Femur (tissue), 1 donor: ENCODE results near the gene BMPR1B.
"Not testable (repeated sequence)": the region's sequence is repeated elsewhere in the genome, so short reads cannot be mapped to it uniquely, and the experiment has no call there.

ENCODE experiments used
- DNase-seq: peaks from one replicate; pipeline ENCODE4 v3.0.0-alpha.2; 2017

Gene BMPR1B

DNA sequence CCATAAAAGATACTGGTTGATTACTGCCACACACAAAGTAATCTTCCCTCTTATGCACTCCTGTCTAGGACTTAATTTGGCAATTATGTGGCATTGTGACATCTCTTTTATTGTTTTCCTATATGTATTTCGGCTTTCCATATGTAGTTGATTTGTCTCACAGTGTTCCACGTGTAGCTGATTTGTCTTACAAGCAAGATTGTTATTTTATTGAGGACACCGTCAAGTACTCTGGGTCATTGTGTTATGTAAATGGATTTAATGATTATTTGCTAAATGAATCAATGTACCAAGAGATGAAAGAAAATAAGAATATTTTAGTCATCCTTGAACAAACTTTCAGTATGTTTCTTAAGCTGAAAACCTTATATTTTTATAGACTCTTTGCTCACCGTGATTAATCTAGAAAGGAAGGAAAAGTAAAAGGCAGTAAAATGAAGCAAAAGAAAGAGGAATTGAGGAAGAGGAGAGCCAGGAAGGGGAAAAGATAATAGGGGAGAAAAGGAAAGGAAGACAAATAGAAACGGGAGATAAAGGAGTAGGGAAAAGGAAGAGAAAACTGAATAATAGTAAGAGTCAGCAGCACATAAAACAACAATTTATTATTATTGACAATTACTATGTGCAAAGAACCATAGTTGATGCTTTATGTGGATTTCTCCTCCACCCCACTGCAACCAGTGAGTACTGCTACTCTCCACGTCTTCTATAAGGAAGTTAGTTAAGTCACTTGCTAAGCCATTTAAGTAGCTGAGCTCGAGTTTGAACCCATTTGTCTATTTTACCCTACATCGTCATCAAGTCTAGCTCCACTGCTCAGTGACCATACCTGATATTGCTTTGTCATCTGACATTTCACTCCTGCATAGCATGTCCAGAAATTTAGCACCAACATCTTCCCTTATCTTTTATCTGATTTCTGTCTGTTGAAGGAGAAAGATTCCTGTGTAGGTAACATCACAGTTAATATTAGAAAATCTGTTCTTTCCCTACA lies 336.5 kb downstream of the BMPR1B start:
- DNase-seq = no peak

DNA sequence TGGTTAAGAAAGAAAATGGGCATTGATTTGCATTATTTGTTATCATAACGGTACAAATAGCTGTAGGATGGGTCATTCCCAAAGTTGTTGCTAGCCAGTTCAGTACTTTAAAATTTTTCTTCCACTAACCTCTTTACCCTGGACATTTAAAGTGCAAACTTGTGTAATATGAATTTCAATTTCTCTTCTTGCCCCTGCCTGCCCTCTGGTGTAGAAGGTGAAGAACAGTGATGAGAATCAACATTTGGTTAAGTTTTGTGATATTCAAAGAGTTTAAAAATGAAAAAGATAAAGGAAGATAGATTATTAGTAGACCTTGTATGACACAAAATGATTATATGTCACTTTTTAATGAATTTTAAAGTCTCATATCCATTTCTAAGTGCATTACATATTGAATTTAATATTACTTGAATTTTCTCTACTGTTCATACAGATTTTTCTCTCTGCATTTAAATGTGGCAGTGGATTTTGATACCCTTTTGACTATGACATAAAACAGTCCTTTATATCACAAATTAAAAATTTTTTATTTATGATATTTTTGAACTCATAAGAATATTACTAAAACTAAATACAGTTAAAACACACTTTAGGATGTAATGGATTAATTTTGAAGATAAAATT lies 337.7 kb downstream of the BMPR1B start:
- peak; percentile 31 for DNase-seq

DNA sequence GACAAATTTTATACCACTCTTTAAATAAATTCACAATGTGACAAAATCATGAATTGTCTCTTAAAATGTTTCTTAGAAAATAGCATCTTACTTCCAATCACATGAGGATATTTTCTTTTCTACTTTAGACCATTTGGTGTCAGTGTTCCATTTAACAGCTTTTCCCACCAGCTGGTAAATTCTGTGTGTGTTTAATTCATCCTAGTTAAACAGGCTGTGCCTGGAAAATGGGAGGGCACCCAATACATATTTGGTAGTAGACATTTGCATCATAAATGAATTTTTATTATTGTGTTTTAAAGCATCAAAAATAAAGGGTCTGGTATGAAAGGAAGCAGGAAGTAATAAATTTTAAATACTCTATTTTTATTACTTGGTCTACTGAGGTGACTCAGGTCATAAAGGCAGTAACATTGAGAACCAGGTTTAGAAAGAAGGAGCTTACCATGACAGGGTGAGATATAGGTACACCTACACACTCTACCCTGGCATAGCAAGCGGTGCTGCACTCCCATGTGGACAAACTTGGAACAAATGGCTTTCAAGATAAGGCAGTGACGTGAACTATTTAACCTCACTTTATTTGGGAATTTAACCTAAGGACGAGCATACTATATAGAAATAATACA lies 344.5 kb downstream of the BMPR1B start:
- no peak for DNase-seq

DNA sequence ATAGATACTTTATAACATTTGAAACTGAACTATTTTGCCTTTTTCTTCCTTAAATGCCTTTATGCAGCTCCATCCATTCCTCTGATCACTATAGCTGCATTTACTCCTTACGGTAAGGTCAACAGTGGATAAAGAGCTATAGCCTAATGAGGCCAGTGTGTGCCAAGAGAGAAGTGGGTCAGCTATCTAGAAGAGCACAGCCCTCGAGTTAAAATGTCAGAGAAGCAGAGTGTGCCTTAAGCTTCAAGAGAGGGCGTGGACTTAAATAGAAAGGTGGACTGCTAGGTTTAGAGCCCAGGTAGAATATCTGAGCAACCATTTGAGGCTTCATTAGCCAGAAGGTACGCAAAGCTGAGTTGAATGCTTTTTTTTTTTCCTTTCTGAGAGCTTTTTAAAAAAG lies 347.4 kb downstream of the BMPR1B start:
- DNase-seq = no peak

DNA sequence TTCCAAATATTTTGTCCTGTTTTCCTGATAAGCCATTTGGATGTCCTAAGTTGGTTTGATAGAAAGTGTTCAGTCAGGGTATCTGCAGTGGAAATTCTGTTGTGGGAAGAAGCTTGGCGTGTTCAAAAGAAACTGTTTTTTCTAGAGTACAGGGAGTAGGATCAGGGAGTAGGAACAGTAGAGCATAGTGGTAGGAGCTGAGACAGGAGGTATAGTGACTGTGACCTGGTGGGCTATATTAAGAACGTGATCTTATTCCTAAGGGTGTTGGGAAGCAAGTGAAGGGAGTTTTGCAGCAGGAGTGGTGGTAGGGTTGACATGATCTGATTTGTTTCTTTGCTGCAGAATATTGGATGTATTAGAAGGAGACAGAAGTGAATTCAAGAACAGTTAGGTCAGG lies 348.2 kb downstream of the BMPR1B start:
- DNase-seq = no peak

DNA sequence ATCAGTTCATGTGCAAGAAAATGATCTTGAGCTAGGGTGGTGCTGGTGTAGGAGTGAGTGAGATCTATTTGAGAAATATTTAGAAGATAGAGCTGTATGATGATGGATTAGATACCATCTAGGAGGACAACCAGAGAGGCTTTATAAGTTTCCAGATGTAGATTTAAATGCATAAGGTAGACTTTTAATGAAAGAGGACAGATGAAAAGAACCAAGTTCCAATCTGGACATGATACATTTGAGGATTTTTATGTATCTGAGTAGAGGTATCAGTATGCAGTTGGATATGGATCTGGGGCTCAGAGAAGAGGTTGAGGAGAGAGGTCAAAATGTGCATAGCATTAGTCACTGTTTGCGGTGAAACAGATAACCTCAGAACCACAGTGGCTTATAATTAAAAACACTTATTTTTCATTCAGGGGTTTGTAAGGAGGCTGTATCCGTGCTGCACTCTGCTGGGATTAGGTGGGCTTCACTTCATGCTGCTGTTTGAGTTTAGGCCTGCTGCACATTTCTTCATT lies 348.7 kb downstream of the BMPR1B start:
- no peak for DNase-seq

DNA sequence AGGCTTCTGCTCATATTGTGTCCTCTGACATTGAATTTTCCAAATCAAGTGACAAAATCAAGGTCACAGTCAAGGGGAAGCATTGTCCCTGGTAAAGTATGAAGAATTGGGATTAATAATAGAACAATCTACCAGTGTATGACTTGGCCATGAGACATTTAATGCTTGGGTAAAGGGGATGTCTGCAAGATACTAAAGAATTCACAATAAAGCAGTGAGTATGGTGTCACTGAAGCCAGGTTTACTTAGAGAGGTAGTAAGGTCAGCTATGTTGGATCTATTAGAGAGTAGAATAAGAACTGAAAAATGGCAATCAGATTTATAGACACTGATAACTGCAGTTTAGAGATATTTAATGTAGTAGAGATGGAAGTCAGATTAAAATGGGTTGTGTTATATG lies 349.2 kb downstream of the BMPR1B start:
- no peak for DNase-seq

DNA sequence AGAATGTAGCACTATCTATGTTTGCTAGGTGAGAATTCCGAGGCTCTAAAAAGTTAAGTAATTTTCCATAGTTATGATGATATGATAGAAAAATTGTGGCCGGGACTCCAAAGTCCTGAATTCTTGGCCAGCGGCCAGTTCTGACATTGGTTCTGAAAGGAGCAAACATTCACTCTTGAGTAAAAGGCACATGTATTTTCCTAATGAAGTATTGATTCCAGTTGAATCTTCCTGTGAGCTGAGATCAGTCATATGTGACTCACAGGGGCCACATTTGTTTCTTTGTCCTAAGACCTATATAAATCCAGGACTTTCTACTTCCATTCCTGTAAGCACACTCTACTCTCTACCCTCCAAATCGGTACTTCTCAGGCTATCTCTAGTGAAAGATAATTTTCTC lies 349.9 kb downstream of the BMPR1B start:
- DNase-seq = no peak

DNA sequence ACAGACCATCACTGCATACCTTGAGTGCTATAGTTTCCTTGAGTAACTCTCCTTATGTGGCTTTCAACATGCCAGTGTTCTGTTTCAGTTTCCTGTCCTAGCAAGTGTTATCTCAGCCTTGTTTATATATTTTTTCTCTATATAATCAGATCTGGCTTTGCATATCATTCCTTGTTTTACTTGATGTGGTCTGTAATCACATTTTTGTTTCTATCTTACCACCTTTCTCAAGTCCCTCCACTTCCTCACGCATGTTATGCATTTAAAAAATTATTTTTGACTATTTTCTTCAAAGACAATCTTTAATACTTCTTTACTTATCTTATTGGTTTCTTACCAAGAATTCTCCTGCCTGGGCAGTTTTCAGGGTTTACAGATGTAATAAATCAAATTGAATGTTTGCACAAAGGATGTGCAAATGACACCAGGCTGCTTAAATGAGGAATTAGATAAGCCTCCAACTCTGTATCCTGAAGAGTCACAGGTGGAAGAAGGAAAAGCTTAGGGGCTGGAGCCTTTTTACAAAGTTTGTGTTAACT lies 351.2 kb downstream of the BMPR1B start:
- no peak for DNase-seq

DNA sequence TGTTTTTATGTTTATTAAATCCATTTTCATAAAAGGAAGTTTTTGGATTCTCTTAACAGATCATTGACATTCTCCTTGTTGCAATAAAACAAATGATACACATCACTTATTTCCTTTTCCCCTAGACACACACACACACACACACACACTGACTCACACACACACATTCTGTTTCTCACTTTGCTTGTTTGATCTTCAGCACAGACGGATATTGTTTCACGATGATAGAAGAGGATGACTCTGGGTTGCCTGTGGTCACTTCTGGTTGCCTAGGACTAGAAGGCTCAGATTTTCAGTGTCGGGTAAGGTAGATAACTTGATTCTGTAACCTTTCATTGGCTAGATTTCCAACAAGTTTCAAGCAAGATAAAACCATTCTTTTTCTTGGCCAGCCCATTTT lies 356.8 kb downstream of the BMPR1B start:
- DNase-seq = no peak

DNA sequence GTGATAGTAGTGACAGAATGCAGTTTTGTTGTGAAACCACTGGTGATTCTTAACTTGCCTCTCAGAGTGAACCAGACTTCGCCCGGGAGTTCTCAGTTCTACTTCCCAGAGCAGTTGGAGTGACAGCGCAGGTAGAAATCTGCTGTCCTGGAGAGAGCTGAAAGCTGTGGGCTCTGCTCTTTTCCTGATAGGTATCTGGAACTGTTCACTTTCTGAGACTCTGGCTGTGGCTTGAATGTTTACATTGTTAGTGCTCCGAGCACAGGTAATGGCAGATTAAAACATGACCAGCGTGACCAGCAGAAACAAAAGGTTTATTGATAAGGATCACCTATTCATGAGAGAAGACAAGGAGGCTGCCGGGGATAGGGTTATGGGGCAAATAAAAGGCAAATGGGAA lies 360.7 kb downstream of the BMPR1B start:
- DNase-seq = no peak

DNA sequence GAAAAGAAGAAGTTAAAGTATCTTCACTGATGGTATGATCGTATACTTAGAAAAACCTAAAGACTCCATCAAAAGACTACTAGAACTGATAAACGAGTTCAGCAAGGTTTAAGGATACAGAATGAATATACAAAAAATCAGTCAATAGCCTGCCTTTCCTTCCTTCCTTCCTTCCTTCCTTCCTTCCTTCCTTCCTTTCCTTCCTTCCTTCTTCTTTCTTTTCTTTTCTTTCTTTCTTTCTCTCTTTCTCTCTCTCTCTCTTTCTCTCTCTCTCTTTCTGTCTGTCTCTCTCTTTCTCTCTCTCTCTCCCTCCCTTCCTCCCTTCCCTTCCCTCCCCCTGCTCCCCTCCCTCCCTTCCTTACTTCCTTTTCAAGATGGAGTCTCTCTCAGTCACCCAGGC lies 362.7 kb downstream of the BMPR1B start:
- no peak for DNase-seq

DNA sequence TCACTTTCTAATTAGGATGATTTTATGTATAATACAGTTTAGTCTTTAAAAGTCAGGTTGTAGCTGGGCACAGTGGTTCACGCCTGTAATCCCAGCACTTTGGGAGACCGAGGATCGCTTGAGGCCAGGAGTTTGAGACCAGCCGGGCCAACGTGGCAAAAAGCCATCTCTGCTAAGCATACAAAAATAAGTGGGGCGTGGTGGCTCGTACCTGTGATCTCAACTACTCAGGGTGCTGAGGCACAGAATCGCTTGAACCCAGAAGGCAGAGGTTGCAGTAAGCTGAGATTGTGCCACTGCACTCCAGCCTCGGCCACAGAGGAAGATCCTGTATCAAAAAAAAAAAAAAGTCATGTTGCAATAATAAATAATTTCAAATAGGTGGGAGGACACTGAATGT lies 364.2 kb downstream of the BMPR1B start:
- no peak for DNase-seq

DNA sequence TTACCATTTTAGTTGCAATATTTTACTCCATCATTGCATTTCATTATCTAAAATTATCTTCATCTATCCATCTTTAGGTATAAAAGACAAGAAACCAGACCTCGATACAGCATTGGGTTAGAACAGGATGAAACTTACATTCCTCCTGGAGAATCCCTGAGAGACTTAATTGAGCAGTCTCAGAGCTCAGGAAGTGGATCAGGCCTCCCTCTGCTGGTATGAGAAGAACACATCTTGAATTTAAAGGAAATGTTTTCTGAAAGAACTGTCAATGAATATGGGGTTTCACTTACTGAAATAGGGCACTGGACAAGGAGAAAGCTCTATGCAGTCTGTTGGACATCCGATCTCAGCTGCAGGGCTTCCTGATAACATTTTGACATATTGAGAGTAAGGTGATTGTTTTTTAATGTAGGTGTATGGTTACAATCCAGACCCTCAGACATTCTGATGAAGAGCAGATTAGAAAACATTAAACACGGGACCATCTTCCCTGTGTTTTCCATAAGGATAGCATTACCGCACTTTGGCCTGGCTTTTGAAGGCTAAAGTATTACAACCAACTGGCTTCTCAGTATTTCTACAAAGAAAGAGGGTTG lies 367.2 kb downstream of the BMPR1B start:
- peak; percentile 36 for DNase-seq

DNA sequence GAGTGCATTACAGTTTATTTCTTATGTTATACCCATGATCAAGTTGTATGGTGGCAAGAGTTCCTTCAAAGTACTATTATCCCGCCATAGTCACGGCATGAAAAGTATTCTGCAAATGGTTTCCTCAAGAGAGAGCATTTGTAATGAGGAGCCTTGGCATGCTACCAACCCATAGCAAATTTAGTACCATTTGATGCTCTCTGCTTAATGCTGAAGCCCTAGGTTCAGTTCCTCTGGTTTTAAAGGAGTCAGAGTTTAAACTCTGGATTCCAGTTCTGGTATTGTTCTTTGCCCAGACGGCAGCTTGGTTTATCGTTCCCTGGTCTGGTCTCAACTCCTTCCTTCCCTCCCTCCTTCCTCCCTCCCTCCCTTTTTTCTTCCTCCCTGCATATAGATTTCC lies 371.3 kb downstream of the BMPR1B start:
- no peak for DNase-seq

DNA sequence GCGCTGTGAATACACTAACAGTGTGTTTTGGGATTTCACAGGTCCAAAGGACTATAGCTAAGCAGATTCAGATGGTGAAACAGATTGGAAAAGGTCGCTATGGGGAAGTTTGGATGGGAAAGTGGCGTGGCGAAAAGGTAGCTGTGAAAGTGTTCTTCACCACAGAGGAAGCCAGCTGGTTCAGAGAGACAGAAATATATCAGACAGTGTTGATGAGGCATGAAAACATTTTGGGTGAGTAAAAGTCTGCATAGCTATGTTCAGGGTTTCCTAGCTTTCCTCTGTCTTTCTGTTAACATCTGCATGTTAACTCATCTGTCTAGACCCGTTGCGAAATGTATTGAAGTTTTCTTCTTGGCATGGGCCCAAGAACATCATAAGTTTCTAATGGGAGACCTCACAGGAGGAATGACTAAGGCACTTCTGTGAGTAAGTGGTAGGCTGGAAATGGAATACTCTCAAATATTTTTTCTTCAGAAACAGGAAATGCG lies 372.1 kb downstream of the BMPR1B start:
- DNase-seq = peak; percentile 58

DNA sequence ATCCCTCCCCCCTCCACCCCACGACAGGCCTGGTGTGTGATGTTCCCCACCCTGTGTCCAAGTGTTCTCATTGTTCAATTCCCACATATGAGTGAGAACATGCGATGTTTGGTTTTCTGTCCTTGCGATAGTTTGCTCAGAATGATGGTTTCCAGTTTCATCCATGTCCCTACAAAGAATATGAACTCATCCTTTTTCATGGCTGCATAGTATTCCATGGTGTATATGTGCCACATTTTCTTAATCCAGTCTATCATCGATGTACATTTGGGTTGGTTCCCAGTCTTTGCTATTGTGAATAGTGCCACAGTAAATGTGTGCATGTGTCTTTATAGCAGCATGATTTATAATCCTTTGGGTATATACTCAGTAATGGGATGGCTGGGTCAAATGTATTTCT lies 376.3 kb downstream of the BMPR1B start:
- not testable (repeated sequence) for DNase-seq

DNA sequence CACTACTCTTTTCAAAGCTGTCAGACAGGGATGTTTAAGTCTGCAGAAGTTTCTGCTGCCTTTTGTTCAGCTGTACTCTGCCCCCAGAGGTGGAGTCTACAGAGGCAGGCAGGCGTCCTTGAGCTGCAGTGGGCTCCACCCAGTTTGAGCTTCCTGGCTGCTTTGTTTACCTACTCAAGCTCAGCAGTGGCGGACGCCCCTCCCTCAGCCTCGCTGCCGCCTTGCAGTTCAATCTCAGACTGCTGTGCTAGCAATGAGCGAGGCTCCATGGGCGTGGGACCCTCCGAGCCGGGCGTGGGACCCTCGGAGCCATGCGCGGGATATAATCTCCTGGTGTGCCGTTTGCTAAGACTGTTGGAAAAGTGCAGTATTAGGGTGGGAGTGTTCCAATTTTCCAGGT lies 381.7 kb downstream of the BMPR1B start:
- DNase-seq = not testable (repeated sequence)

DNA sequence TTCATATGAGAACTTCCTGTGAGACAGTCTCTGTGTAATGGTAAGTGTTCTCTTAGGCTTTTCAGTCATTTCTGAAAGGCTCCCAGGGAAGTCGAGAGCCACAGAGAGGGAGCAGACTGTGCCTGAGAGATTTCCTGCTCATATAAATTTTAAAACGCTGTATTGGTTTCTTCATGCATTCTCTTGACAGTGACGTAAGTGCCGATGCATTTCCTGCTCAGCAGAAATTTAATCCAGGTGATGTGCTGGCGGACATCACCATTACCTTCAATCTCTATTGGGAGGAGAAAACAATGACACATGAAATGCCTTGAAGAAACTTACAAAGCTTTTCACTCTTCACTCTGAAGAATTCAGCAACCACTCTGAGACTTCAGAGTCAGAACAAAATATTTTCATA lies 383.6 kb downstream of the BMPR1B start:
- DNase-seq = no peak

DNA sequence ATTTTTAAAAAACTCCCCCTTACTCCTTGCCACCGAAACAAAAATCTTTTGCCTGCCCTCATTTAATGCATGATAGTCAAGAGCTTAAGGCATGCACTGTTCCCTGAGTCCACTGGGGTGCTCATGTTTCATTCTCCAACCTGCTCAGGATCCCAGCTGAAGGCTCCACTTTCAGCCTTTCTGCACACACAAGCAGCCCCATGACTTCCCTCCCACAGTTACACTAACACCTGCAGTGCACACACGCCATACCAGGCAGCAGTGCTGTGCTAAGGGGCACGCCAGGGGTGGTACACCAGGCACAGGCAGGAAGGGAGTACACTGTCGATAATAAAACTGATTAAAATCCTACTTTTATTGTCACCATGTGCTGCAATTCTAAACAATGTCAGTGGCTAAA lies 385.2 kb downstream of the BMPR1B start:
- no peak for DNase-seq

DNA sequence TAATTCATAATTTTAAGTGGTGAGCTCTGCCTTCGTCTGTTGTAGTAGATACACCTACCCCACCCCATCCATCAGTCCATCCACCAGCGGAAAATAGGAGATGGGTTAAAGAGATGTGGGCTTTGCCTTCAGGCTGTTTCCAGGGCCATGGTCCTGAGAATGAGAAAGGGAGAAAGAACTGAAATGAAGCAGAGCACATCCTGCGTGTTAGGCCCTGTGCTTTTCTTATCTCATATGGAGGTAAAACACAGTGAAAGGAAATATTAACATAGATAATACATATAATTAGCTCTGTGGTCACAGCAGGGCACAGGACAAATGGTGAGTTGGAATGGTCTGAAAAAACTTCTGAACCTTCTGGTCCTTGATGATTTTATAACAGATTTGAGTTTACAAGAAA lies 393.5 kb downstream of the BMPR1B start:
- DNase-seq = no peak

DNA sequence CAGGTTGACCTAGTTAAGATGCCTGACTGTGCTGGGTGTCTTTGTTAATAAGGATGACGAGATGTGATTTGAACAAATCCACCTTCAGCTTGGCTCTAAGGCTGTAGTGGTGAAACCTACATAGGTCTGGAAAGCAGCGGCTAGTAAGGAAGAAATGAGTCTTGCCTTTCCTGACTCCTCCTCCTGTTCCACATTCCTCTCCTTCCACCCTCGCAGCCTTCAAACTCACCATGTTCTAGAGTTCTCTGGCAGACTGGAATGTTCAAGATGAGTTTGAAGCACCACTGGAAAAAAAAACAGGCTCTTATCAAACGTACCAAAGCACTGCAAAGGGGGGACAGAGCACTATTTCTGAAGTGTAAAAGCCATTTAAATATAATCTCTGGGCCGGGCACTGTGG lies 395.4 kb downstream of the BMPR1B start:
- DNase-seq = no peak
